HG03060 (cell line): ENCODE results near the gene GPATCH3.
"Not testable (repeated sequence)": the region's sequence is repeated elsewhere in the genome, so short reads cannot be mapped to it uniquely, and the experiment has no call there.

Experiments
- ATAC-seq: cut with Tn5 transposase; IDR thresholded peaks from one replicate; pipeline ENCODE4 v1.9.1; 2021; ENCODE audit warnings: low read depth, moderate number of reproducible peaks; ENCODE audit not compliant: unreplicated experiment

GPATCH3 gene

DNA sequence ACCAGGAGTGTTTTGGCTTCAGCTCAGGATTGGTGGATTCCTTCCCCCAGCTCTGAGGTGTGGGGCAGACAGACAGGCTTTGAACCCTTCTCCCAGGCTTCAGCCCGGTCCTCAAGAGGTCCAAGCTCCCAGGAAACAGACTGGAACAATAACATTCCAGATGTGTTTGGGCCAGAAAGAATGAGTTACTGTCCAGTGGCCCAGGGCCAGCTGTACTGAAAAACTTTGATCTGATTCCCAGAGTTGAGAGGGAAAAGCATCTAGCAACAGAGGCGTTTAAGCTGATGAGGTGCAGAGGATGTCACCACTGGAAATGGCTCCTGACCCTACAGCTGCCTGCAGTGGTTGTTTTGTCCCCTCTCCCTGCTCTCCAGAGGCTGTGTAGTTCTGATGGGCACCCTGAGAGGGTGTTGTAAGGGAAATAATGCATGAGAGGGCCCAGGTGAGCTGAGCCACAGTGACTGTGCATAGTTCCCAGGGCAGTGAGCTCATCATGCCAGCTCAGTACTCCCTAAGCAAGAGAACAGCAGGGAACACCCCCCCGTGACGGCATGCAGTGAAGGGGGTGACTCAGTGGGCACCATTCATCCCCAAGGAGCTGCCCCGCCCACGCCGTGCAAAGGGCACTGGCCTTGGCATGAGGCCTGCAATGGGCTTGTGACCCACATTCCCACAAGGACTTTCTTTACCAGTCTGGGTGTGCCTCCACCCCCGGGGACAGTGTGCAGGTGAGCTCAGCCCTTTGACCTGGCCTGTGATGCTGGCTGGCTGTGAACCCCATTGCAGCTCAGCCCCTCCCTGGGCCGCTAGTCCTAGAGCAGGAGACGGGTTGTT, 51.1 kb downstream of the GPATCH3 start:
- no peak for ATAC-seq

GRCh38 chr1:26848499-26848898, 51.8 kb downstream of the GPATCH3 start:
- ATAC-seq = no peak

- ATAC-seq = not testable (repeated sequence)
Observed at GRCh38 chr1:26847826-26848225, 52.4 kb downstream of the GPATCH3 start.

DNA sequence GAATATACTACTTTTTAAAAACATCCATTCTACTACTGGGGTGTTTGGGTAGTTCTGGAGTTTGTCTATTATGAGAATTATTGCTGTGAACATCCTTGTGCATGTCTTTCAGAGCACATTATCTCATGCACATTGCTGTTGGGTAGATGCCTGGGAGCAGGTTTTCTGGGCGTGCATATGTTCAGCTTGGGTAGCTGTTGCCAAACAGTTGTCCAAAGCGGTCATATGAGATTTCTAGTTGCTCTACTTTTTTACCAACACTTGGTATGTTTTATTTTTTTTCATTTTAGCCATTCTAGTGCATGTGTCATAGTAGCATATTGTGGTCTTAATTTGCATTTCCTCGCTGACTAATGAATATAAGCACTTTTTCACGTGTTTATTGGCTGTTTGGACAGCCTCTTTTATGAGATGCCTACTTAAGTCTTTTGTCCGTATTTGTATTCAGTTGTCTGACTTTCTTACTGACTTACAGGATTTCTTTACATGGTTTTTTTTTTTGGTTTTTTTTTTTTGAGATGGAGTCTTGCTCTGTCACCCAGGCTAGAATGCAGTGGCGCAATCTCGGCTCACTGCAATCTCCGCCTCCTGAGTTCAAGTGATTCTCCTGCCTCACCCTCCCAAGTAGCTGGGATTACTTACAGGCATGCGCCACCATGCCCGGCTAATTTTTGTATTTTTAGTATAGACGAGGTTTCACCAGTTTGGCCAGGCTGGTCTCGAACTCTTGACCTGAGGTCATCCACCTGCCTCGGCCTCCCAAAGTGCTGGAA, 55.7 kb downstream of the GPATCH3 start:
- ATAC-seq = no peak
